ENCODE measurements around the gene ALDH1A1. TPM values are rescaled to one million over a fixed set of nuclear protein-coding genes. Genes with fewer than 3 reads are reported as not detected.

Gene ALDH1A1
- total and polyA plus RNA-seq, 4 donors: 107 to 243 (median 177) TPM

- no peak overlapping the region for H3K4me3 ChIP-seq (ENCODE audit: low read length in 2 of 2)
- no peak overlapping the region for H3K27ac ChIP-seq (ENCODE audit: low read depth in 1 of 2, low read length in 2 of 2)
- ATAC-seq (ENCODE audit: low FRiP score) (no peak), DNase-seq (no peak)
- no peaks in the 10 kb centered on the region for H3K4me1 ChIP-seq (ENCODE audit: control insufficient read depth in 1 of 2, insufficient read depth in 2 of 2, low read length in 2 of 2)
- WGBS, 2 donors: 93% methylated on average over 5 of the region's 5 CpGs
- intact Hi-C loops (cut with DNase I): no loop called here
- no peaks in the 10 kb centered on the region for H3K27me3 ChIP-seq (ENCODE audit: control insufficient read depth in 1 of 2, insufficient read depth in 2 of 2, low read length in 1 of 2)
- H3K9me3 ChIP-seq (ENCODE audit: control insufficient read depth, low read length): no peaks in the 10 kb centered on the region
- H3K36me3 ChIP-seq (ENCODE audit: control insufficient read depth in 1 of 2, insufficient read depth in 2 of 2, low read length in 1 of 2): peaks cover 0 to 4% of the 10 kb centered on the region in 2 donors
These were observed 30.8 kb downstream of the ALDH1A1 start for GRCh38 chr9:72921888-72922654.

GRCh38 chr9:72919246-72919945 is 33.5 kb downstream of the ALDH1A1 start:
- Histone ChIP-seq H3K27ac (ENCODE audit: low read depth in 1 of 2, low read length in 2 of 2) (no peak overlapping the region), H3K4me3 (ENCODE audit: low read length in 2 of 2) (no peak overlapping the region), H3K9me3 (ENCODE audit: control insufficient read depth, low read length) (no peaks in the 10 kb centered on the region), H3K4me1 (ENCODE audit: control insufficient read depth in 1 of 2, insufficient read depth in 2 of 2, low read length in 2 of 2) (no peaks in the 10 kb centered on the region), H3K27me3 (ENCODE audit: control insufficient read depth in 1 of 2, insufficient read depth in 2 of 2, low read length in 1 of 2) (no peaks in the 10 kb centered on the region), H3K36me3 (ENCODE audit: control insufficient read depth in 1 of 2, insufficient read depth in 2 of 2, low read length in 1 of 2) (peaks cover 1 to 7% of the 10 kb centered on the region in 2 donors)
- intact Hi-C loops (cut with DNase I): no loop called here
- WGBS, 2 donors: 87 to 91% methylated on average over 4 of the region's 4 CpGs
- DNase-seq (no peak), ATAC-seq (ENCODE audit: low FRiP score) (no peak)

GRCh38 chr9:72917892-72918509 is 34.9 kb downstream of the ALDH1A1 start:
- WGBS, 2 donors: 68 to 76% methylated on average over 1 of the region's 1 CpG
- Histone ChIP-seq H3K27ac (ENCODE audit: low read depth in 1 of 2, low read length in 2 of 2) (no peak overlapping the region), H3K27me3 (ENCODE audit: control insufficient read depth in 1 of 2, insufficient read depth in 2 of 2, low read length in 1 of 2) (no peaks in the 10 kb centered on the region), H3K9me3 (ENCODE audit: control insufficient read depth, low read length) (no peaks in the 10 kb centered on the region), H3K4me3 (ENCODE audit: low read length in 2 of 2) (no peak overlapping the region), H3K36me3 (ENCODE audit: control insufficient read depth in 1 of 2, insufficient read depth in 2 of 2, low read length in 1 of 2) (peaks cover 1 to 7% of the 10 kb centered on the region in 2 donors), H3K4me1 (ENCODE audit: control insufficient read depth in 1 of 2, insufficient read depth in 2 of 2, low read length in 2 of 2) (peaks cover 0 to 2% of the 10 kb centered on the region in 2 donors)
- ATAC-seq (ENCODE audit: low FRiP score): no peak
- intact Hi-C loops (cut with DNase I): no loop called here
- no peak for DNase-seq

GRCh38 chr9:72915659-72916058 is 37.2 kb downstream of the ALDH1A1 start:
- H3K27ac ChIP-seq (ENCODE audit: low read depth in 1 of 2, low read length in 2 of 2): no peak overlapping the region
- H3K4me3 ChIP-seq (ENCODE audit: low read length in 2 of 2): no peak overlapping the region
- WGBS, 2 donors: 71 to 72% methylated on average over 5 of the region's 5 CpGs
- no peaks in the 10 kb centered on the region for H3K27me3 ChIP-seq (ENCODE audit: control insufficient read depth in 1 of 2, insufficient read depth in 2 of 2, low read length in 1 of 2)
- ATAC-seq (ENCODE audit: low FRiP score) (no peak), DNase-seq (no peak)
- H3K9me3 ChIP-seq (ENCODE audit: control insufficient read depth, low read length): no peaks in the 10 kb centered on the region
- peaks cover 0 to 2% of the 10 kb centered on the region in 2 donors for H3K4me1 ChIP-seq (ENCODE audit: control insufficient read depth in 1 of 2, insufficient read depth in 2 of 2, low read length in 2 of 2)
- peaks cover 1 to 7% of the 10 kb centered on the region in 2 donors for H3K36me3 ChIP-seq (ENCODE audit: control insufficient read depth in 1 of 2, insufficient read depth in 2 of 2, low read length in 1 of 2)
- intact Hi-C loops (cut with DNase I): no loop called here

- H3K9me3 ChIP-seq (ENCODE audit: control insufficient read depth, low read length): no peaks in the 10 kb centered on the region
- H3K27me3 ChIP-seq (ENCODE audit: control insufficient read depth in 1 of 2, insufficient read depth in 2 of 2, low read length in 1 of 2): no peaks in the 10 kb centered on the region
- ATAC-seq (ENCODE audit: low FRiP score) (no peak), DNase-seq (no peak)
- H3K36me3 ChIP-seq (ENCODE audit: control insufficient read depth in 1 of 2, insufficient read depth in 2 of 2, low read length in 1 of 2): peaks cover 1 to 7% of the 10 kb centered on the region in 2 donors
- 88 to 90% methylated on average over 2 of the region's 2 CpGs for WGBS, 2 donors
- no peak overlapping the region for H3K4me3 ChIP-seq (ENCODE audit: low read length in 2 of 2)
- H3K4me1 ChIP-seq (ENCODE audit: control insufficient read depth in 1 of 2, insufficient read depth in 2 of 2, low read length in 2 of 2): peaks cover 0 to 2% of the 10 kb centered on the region in 2 donors
- intact Hi-C loops (cut with DNase I): no loop called here
- H3K27ac ChIP-seq (ENCODE audit: low read depth in 1 of 2, low read length in 2 of 2): no peak overlapping the region
These were observed 38.1 kb downstream of the ALDH1A1 start for GRCh38 chr9:72914750-72915149.

GRCh38 chr9:72913382-72914009 is 39.4 kb downstream of the ALDH1A1 start:
- no peaks in the 10 kb centered on the region for H3K9me3 ChIP-seq (ENCODE audit: control insufficient read depth, low read length)
- ATAC-seq (ENCODE audit: low FRiP score): peak; percentile 16
- intact Hi-C loops (cut with DNase I): no loop called here
- peaks cover 1 to 3% of the 10 kb centered on the region in 2 donors for H3K36me3 ChIP-seq (ENCODE audit: control insufficient read depth in 1 of 2, insufficient read depth in 2 of 2, low read length in 1 of 2)
- no peak for DNase-seq
- no peak overlapping the region for H3K27ac ChIP-seq (ENCODE audit: low read depth in 1 of 2, low read length in 2 of 2)
- no peak overlapping the region for H3K4me3 ChIP-seq (ENCODE audit: low read length in 2 of 2)
- peaks cover 0 to 2% of the 10 kb centered on the region in 2 donors for H3K4me1 ChIP-seq (ENCODE audit: control insufficient read depth in 1 of 2, insufficient read depth in 2 of 2, low read length in 2 of 2)
- H3K27me3 ChIP-seq (ENCODE audit: control insufficient read depth in 1 of 2, insufficient read depth in 2 of 2, low read length in 1 of 2): no peaks in the 10 kb centered on the region
- WGBS, 2 donors: 81 to 85% methylated on average over 4 of the region's 4 CpGs

- ATAC-seq (ENCODE audit: low FRiP score): peak; percentile 72
- Histone ChIP-seq H3K4me3 (ENCODE audit: low read length in 2 of 2) (no peak overlapping the region), H3K9me3 (ENCODE audit: control insufficient read depth, low read length) (no peaks in the 10 kb centered on the region), H3K36me3 (ENCODE audit: control insufficient read depth in 1 of 2, insufficient read depth in 2 of 2, low read length in 1 of 2) (peaks cover 1 to 3% of the 10 kb centered on the region in 2 donors), H3K27ac (ENCODE audit: low read depth in 1 of 2, low read length in 2 of 2) (no peak overlapping the region), H3K4me1 (ENCODE audit: control insufficient read depth in 1 of 2, insufficient read depth in 2 of 2, low read length in 2 of 2) (peaks cover 0 to 2% of the 10 kb centered on the region in 2 donors), H3K27me3 (ENCODE audit: control insufficient read depth in 1 of 2, insufficient read depth in 2 of 2, low read length in 1 of 2) (no peaks in the 10 kb centered on the region)
- intact Hi-C loops (cut with DNase I): no loop called here
- 54 to 59% methylated on average over 7 of the region's 7 CpGs for WGBS, 2 donors
- DNase-seq: no peak
These were observed 40.1 kb downstream of the ALDH1A1 start for GRCh38 chr9:72912476-72913381.

GRCh38 chr9:72911816-72912215 is 41.0 kb downstream of the ALDH1A1 start:
- Histone ChIP-seq H3K4me1 (ENCODE audit: control insufficient read depth in 1 of 2, insufficient read depth in 2 of 2, low read length in 2 of 2) (peaks cover 0 to 2% of the 10 kb centered on the region in 2 donors), H3K27ac (ENCODE audit: low read depth in 1 of 2, low read length in 2 of 2) (no peak overlapping the region), H3K4me3 (ENCODE audit: low read length in 2 of 2) (no peak overlapping the region), H3K36me3 (ENCODE audit: control insufficient read depth in 1 of 2, insufficient read depth in 2 of 2, low read length in 1 of 2) (peaks cover 1 to 3% of the 10 kb centered on the region in 2 donors), H3K9me3 (ENCODE audit: control insufficient read depth, low read length) (no peaks in the 10 kb centered on the region), H3K27me3 (ENCODE audit: control insufficient read depth in 1 of 2, insufficient read depth in 2 of 2, low read length in 1 of 2) (no peaks in the 10 kb centered on the region)
- DNase-seq (no peak), ATAC-seq (ENCODE audit: low FRiP score) (no peak)
- intact Hi-C loops (cut with DNase I): no loop called here
- 77 to 90% methylated on average over 2 of the region's 2 CpGs for WGBS, 2 donors
